K562 (cell line): ENCODE results near the gene SLC44A1. TPM values are rescaled to one million over a fixed set of nuclear protein-coding genes. Genes with fewer than 3 reads are reported as not detected.

Source experiments
- ATAC-seq: fragments of 200-7000 bp; cut with Tn5 transposase; 3 replicates; pipeline ENCODE4 v1.9.1; 2020; ENCODE audit warnings: moderate library complexity
- BruUV-seq: library from RNA; stranded (reverse); fragments of 400-500 nt; replicated peaks from 2 replicates; lab custom pipeline; 2021; lab: Mats Ljungman, UMichigan
- CTCF ChIA-PET: fragments of 300-600 bp; formaldehyde crosslinking; extraction: SDS; loops from one replicate; lab custom pipeline; 2021; ENCODE audit warnings: low intra/inter-chr PET ratio; lab: Yijun Ruan, JAX
- POLR2A ChIA-PET: fragments of 300-600, 350-650 bp; sonication (Branson Sonifier 250); formaldehyde crosslinking; extraction: SDS; loops from one replicate; lab custom pipeline; 2021; ENCODE audit warnings: antibody characterized with exemption, inconsistent platforms; lab: Yijun Ruan, JAX
- DNase-seq, 4 experiments: peaks; one replicate each; pipeline versions ENCODE4 v3.0.0 to v3.0.0-alpha.2; 2011 to 2018; ENCODE audit warnings: low spot score in 3 of 4, mixed read lengths in 3 of 4; ENCODE audit errors: extremely low read depth in 1 of 4
- FAIRE-seq: peaks from 2 replicates; lab custom pipeline; 2011; peaks lifted over from hg19 to GRCh38; lab: Jason Lieb, UNC
- H2AFZ ChIP-seq: 2 replicates; pipeline ENCODE4 v1.6.0; 2011; ENCODE audit warnings: low read depth, low read length, control low read depth, inconsistent platforms
- H3K27ac ChIP-seq: fragments of 200-600 bp; 3 replicates; pipeline ENCODE4 v1.8.0; 2011; ENCODE audit warnings: low read depth, mild to moderate bottlenecking, control low read depth, inconsistent platforms, low read length, moderate library complexity, mixed read lengths; ENCODE audit errors: extremely low read depth
- H3K27me3 ChIP-seq, 2 experiments: fragments of 300-600 bp in 1 of 2; 2 replicates in 1 of 2; 3 replicates in 1 of 2; pipeline versions ENCODE4 v1.6.0 to v1.8.0; 2011; ENCODE audit warnings: inconsistent platforms in 2 of 2, low read length in 2 of 2, mild to moderate bottlenecking in 1 of 2, mixed read lengths in 1 of 2, moderate library complexity in 1 of 2; ENCODE audit not compliant: control insufficient read depth in 2 of 2, insufficient read depth in 2 of 2
- H3K36me3 ChIP-seq: fragments of 300-600 bp; 3 replicates; pipeline ENCODE4 v1.8.0; 2011; ENCODE audit warnings: mild to moderate bottlenecking, low read length, inconsistent platforms; ENCODE audit not compliant: control insufficient read depth, insufficient read depth
- H3K4me1 ChIP-seq, 2 experiments: fragments of 200-600 bp in 1 of 2; replicated peaks in 1 of 2; 2 replicates in 1 of 2; 3 replicates in 1 of 2; pipeline versions ENCODE4 v1.5.1 to v1.8.0; 2011; ENCODE audit warnings: inconsistent platforms in 2 of 2, low read length in 2 of 2, mild to moderate bottlenecking in 1 of 2, mixed read lengths in 1 of 2, moderate library complexity in 1 of 2; ENCODE audit not compliant: control insufficient read depth in 2 of 2, insufficient read depth in 2 of 2
- H3K4me2 ChIP-seq: 2 replicates; pipeline ENCODE4 v1.6.1; 2011; ENCODE audit warnings: low read length, control low read depth, inconsistent platforms, mixed read lengths; ENCODE audit not compliant: insufficient read depth
- H3K4me3 ChIP-seq: fragments of 200-600 bp; sonication (generic), shearing (Covaris generic); 2 replicates; pipeline ENCODE4 v1.5.1; 2016; ENCODE audit warnings: control low read depth, inconsistent platforms
- H3K79me2 ChIP-seq: fragments of 200-600 bp; 3 replicates; pipeline ENCODE4 v1.8.0; 2011; ENCODE audit warnings: low read length, inconsistent platforms; ENCODE audit not compliant: control insufficient read depth, insufficient read depth
- H3K9ac ChIP-seq, 2 experiments: 2 replicates each; pipeline versions ENCODE4 v1.6.0 to v1.6.1; 2011; ENCODE audit warnings: low read depth in 2 of 2, low read length in 2 of 2, control low read depth in 1 of 2, inconsistent platforms in 1 of 2, mild to moderate bottlenecking in 1 of 2, mixed read lengths in 1 of 2; ENCODE audit not compliant: insufficient read depth in 1 of 2
- H3K9me1 ChIP-seq: one replicate; pipeline ENCODE4 v1.6.0; 2011; ENCODE audit warnings: inconsistent platforms, mild to moderate bottlenecking, low read length, moderate library complexity; ENCODE audit not compliant: control insufficient read depth, insufficient read depth
- H3K9me3 ChIP-seq: replicated peaks from 2 replicates; pipeline ENCODE4 v1.5.1; 2011; ENCODE audit warnings: low read depth, low read length, inconsistent platforms; ENCODE audit not compliant: control insufficient read depth, insufficient read depth
- H4K20me1 ChIP-seq: replicated peaks from 2 replicates; pipeline ENCODE4 v1.6.1; 2011; ENCODE audit warnings: low read length, inconsistent platforms, mixed read lengths; ENCODE audit not compliant: control insufficient read depth, insufficient read depth
- CBFB ChIP-seq: sonication (generic); formaldehyde crosslinking; IDR thresholded peaks from 2 replicates; pipeline ENCODE4 v1.4.0; 2020; ENCODE audit warnings: mild to moderate bottlenecking, missing genetic modification reagents
- CEBPB ChIP-seq: fragments of 450-650 bp; IDR thresholded peaks from 2 replicates; pipeline ENCODE4 v1.6.1; 2016; ENCODE audit warnings: missing genetic modification characterization, missing compliant biosample characterization
- CEBPZ ChIP-seq: fragments of 150-350 bp; IDR thresholded peaks from 2 replicates; pipeline ENCODE4 v1.6.1; 2014; ENCODE audit warnings: low read depth, mild to moderate bottlenecking, low read length, borderline replicate concordance
- DPF2 ChIP-seq: fragments of 450-650 bp; IDR thresholded peaks from 2 replicates; pipeline ENCODE4 v1.6.1; 2016
- TBL1XR1 ChIP-seq, 2 experiments: IDR thresholded peaks; 2 replicates each; pipeline ENCODE4 v1.6.1; 2012; ENCODE audit warnings: improper control_type of control experiment in 2 of 2, low read length in 2 of 2, mild to moderate bottlenecking in 1 of 2
- ZNF140 ChIP-seq: fragments of 250-450 bp; sonication (Bioruptor Pico); IDR thresholded peaks from 2 replicates; pipeline ENCODE4 v1.8.0; 2021; ENCODE audit warnings: moderate library complexity, mild to moderate bottlenecking, inconsistent platforms
- ZNF23 ChIP-seq: fragments of 250-450 bp; sonication (Bioruptor Pico); IDR thresholded peaks from 2 replicates; pipeline ENCODE4 v1.4.0; 2020; ENCODE audit warnings: mild to moderate bottlenecking
- ZNF717 ChIP-seq: fragments of 250-450 bp; sonication (Bioruptor Pico); IDR thresholded peaks from 2 replicates; pipeline ENCODE4 v1.5.0; 2021
- ZNF785 ChIP-seq: fragments of 250-450 bp; sonication (Bioruptor Pico); IDR thresholded peaks from 2 replicates; pipeline ENCODE4 v1.4.0; 2020; ENCODE audit warnings: mild to moderate bottlenecking
- WGBS: fragments of 100-300 bp; shearing (Covaris generic); methylation state at CpG from one replicate; pipeline ENCODE4 v1.1.6; 2016; ENCODE audit warnings: low coverage, mixed read lengths; ENCODE audit not compliant: insufficient coverage; ENCODE audit errors: missing lambda C conversion rate; 5-methylcytosine and 5-hydroxymethylcytosine counted together
- in situ Hi-C: fragments of 300-500 bp; cut with MboI; formaldehyde crosslinking; loops from 4 replicates; pipeline ENCODE4 v1.15.0; 2018; ENCODE audit warnings: inconsistent platforms, mixed read lengths
- intact Hi-C: fragments of 100-400 bp; cut with micrococcal nuclease; formaldehyde crosslinking; loops from 2 replicates; pipeline ENCODE4 v1.14.2; 2022
- polyA plus RNA-seq, 8 experiments: library from polyadenylated mRNA; depleted of rRNA in 4 of 8; stranded (reverse) in 5 of 8; unstranded in 3 of 8; fragments of >200 nt; fragmentation: Nextera tagmentation in 2 of 8; fragmentation: Illumina TruSeq in 1 of 8; extraction: Ambion mirVana in 2 of 8; extraction: Trizol in 1 of 8; gene quantifications; 2 replicates each; pipeline versions ENCODE4 v1.2.1 to v1.2.3, GENCODE V29; 2011 to 2014; ENCODE audit warnings: inconsistent platforms in 1 of 8, missing spikeins in 1 of 8
- total RNA-seq, 7 experiments: library from RNA; depleted of rRNA in 6 of 7; stranded (reverse); fragments of >200 nt in 6 of 7; fragmentation: Illumina TruSeq in 2 of 7; extraction: Trizol in 2 of 7; gene quantifications; 2 replicates each; pipeline versions ENCODE4 v1.2.1 to v1.2.3, GENCODE V29; 2011 to 2021; ENCODE audit warnings: low replicate concordance in 1 of 7

Gene SLC44A1
- total and polyA plus RNA-seq, 9 of the 15 experiments (the other 6 are each of a cell fraction or from before 2014, with no cell fraction given), result 0.11 to 0.59 (median 0.30) TPM

DNA sequence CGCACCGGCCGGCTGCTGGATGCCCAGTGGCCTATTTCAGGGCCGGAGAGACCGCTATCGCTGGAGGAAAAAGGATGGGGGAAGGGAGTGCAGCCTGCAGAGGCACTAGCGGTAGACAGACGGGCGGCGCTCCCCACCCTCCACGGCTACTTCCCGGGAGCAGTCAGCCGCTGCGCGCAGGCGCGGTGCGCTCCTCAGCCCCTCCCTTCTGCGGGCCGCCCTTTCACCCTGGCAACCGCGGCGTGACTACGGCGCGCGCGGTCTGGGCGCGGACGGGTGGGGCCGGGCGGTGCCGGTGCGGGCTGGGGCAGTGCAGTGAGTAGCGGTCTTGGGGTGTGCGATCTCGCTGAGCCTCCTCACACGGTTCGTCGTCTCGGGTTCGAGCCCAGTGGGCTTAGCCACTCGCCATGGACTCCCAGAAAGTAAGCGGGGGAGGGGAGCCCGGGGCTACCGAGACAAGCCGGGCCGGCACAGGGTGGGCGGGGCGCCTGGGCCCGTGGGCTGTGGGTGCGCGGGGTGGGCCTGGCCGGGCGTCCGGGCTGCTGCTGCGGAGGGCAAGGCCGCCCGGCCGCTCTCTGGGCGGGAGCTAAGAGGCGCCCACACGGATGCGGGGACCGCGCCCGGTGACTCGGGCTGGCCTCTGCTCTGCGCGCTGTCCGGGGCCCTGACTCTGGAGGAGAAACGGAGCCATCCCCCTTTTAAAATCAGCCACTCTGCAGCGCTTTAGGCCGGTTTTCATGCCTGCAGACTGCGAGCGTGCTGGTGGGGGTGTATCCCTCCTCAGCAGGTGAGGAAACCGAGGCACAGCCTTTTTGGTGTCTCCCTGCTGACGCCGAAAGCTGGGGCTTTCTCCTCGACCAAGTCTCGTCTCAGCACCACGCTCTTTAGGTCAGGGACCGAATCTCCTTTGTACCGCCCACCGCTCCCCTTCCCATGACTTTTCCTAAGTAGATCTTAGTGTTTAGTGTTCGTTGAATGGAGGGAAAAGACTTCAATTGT is 203.7 kb downstream of the SLC44A1 start, which contains the start of gene FSD1L (continued):
- no peak for TF ChIP-seq CEBPZ

DNA sequence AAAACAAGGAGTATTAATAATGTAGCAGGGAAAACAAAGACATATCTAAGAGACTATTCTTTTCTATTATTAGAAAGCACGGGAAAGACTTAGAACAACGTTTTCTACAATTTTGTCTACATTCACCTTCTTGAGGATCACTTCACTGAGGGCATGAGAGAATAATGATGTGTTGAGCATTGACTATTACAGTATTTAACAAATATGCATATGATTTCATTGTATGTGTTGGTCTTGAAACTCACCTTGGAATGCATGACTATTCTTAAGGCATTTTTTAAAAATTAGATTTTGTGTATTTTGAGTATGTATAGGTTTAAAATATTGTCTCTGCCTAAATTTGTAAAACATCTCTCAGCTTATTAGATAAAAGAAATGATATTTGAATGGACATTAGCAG is 204.6 kb downstream of the SLC44A1 start:
- Histone ChIP-seq H3K4me2 (no peak overlapping the region), H3K27me3 (no peaks in the 10 kb centered on the region), H3K36me3 (no peaks in the 10 kb centered on the region), H3K79me2 (peaks cover 34% of the 10 kb centered on the region), H4K20me1 (no peaks in the 10 kb centered on the region), H3K9me1 (no peaks in the 10 kb centered on the region), H3K4me3 (peak overlapping the region; percentile 63), H3K27ac (no peak overlapping the region), H3K9ac (peak overlapping the region in 1 of 2 experiments; percentile 64; a peak in 1 of 4 replicates), H3K9me3 (no peaks in the 10 kb centered on the region), H2AFZ (no peak overlapping the region), H3K4me1 (peaks cover 4 to 9% of the 10 kb centered on the region in 2 experiments; a peak in 3 of 5 replicates)
- no peak for ATAC-seq
- intact Hi-C loops, result loop anchor here (5.0 to 10.0 kb wide), 2 partner anchors 64 to 108 kb away; partner anchors contain the start of gene FKTN
- in situ Hi-C loops, result no loop called here
- no peak for FAIRE-seq
- TSS peak; percentile 65 for BruUV-seq
- no peak for TF ChIP-seq CEBPB
- no peak for TF ChIP-seq ZNF717 (CRISPR knock-in tag)
- TF ChIP-seq TBL1XR1 (IDR thresholded peaks at IDR 0.05; ENCODE audit: low read length in 2 of 2), result no peak
- TF ChIP-seq CBFB, result no peak
- no peak for TF ChIP-seq ZNF140 (CRISPR knock-in tag)
- no peak for TF ChIP-seq DPF2
- no peak for TF ChIP-seq ZNF23 (CRISPR knock-in tag)
- no peak for TF ChIP-seq ZNF785 (CRISPR knock-in tag)
- POLR2A ChIA-PET, result interaction anchor here (2.8 kb wide), 1 partner anchor 12 kb away, joined by 13 read pairs; no protein-coding TSS in a partner anchor
- CTCF ChIA-PET, result no interaction called here
- no peak for DNase-seq
- 9% methylated on average over 2 of the region's 2 CpGs for WGBS
